Left cardiac atrium (tissue), 4 donors: Measurements from ENCODE around the gene NCBP3. TPM values are rescaled to one million over a fixed set of nuclear protein-coding genes. Genes with fewer than 3 reads are reported as not detected.

ENCODE experiments used
- ATAC-seq, 2 donors: fragments of 200-7000 bp; cut with Tn5 transposase; one replicate each; pipeline ENCODE4 v1.9.1; 2020; ENCODE audit warnings: mild to moderate bottlenecking in 2 of 2, moderate library complexity in 2 of 2
- DNase-seq: peaks from one replicate; pipeline ENCODE4 v3.0.0-alpha.2; 2020
- intact Hi-C, 2 donors: fragments of 100-400 bp; cut with DNase I; formaldehyde crosslinking; loops; one replicate each; pipeline versions ENCODE4 v1.14.1 to v1.15.1; 2022 to 2023
- total RNA-seq, 2 donors: library from RNA; stranded (reverse); fragmentation: NEBNext Ultra II Directional; extraction: Animal tissue kit (Norgen Biotek cat#: 25700); gene quantifications; one replicate each; pipeline ENCODE4 v1.2.1, GENCODE V29; 2021
- donor health status: DM: no; HTN: yes; CAD: no.
- donor health status: DM: no; HTN: yes; CAD: no; lungs with severe emphysema.
- donor health status: DM: yes; HTN: yes; CAD: no.
- donor health status: Dilated cardiomyopathy.

Gene NCBP3
- total RNA-seq, 2 donors from 2014 or later: 16.3 to 24.4 TPM

GRCh38 chr17:3884188-3884587 is 38.1 kb upstream of the NCBP3 start:
- ATAC-seq: no peak
- intact Hi-C loops: no loop called here
- DNase-seq: no peak

DNA sequence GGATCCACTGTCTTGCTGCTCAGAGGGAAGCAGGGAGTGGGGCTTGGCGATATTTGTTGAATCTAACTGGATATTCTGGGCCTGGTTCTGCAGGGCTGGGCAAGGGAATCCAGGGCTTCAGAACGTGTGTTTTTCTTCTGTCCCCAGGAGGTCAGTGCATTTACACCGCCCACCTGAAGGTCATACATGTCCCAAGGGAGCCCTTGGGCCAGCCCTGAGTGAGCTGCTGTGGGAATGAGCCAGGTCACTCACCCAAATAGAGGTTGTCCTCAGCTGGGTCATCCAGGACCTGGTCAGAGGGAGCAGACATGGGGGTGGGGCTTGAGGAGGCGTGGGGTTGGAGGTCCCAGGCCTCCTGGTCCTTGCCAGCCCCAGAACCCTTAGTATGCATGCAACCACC is 36.2 kb upstream of the NCBP3 start:
- ATAC-seq: no peak
- intact Hi-C loops: no loop called here
- DNase-seq: no peak

DNA sequence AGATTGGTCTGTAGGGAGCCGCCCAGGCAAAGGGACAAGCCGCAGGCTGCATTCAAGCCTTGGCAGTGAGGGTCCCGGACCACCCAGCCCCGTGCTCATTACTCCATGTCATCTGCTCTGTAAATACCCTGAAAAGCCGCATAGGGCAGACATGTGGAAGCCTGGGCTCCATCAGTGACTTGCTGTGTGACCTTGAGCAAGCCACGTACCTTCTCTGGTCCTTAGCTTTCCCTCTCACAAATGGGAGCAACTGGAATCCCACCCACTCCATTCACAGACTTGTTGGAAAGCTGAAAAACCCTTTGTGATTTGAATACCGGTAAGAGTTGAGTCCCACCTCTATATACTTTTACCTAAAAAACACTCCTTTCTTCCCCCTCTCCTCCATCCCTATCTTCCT is 34.9 kb upstream of the NCBP3 start:
- ATAC-seq (no peak), DNase-seq (no peak)
- intact Hi-C loops: no loop called here

DNA sequence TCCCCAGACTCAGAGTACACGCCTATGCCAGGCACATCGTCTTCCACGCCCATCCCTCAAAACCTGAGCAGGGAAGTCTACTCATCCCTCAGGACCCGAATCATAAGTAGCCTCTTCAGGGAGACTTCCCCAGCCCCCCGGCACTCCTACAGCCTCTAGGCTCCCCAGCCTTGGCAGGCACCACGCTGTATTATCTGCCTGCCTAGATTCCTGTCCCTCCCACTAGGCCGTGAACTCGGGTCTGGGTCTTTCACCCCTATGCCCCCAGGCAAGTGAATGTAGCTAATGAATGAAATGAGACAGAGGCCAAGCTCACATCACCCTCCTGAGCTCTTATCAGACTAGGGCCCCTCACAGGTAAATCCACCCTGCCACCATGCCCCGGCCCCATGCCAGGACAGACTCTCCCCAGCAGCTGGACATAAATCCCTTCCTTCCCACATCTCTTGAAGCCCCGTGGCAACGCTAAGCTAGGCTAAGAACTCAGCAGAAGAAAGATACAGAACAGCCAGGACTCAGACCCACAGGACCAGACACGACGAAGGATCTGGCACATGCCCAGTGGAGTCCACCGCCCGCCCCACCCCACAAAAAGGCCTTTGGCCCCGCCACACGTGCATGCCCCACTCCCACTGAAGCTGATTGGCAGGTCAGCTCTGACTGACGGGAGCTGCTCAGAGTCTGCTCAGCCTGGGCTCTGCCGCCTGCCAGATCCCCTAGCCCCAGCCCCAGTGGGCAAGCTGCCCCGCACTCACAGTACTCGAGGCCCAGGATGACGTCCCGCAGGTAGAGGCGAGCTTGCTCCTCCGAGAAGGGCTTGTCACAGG is 33.8 kb upstream of the NCBP3 start:
- intact Hi-C loops: no loop called here
- DNase-seq: no peak
- peak; percentile 19 to 56 for ATAC-seq

GRCh38 chr17:3879186-3879585 is 33.1 kb upstream of the NCBP3 start:
- intact Hi-C loops: no loop called here
- ATAC-seq: peak; percentile 90 to 91
- peak; percentile 67 for DNase-seq

DNA sequence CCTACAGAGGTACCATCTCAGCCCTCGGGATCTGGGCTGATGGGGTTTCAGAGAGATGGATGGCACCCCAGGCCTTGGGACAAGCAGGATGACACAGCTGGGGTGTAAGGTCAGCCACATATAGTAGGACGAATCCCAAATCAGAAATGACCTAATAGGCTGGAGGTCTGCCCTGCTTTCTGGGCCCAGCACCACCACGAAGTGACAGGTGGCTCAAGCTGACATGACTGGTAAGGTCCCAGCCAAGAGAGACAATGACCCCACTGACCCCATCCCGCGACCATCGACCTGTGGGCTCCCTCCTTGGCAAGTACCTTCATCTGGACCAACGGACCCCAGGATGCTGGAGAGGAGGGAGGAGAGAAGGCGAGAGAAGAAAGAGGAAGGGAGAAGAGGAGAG is 31.2 kb upstream of the NCBP3 start:
- intact Hi-C loops: no loop called here
- ATAC-seq: peak in 1 of 2 donors; percentile 32
- no peak for DNase-seq

DNA sequence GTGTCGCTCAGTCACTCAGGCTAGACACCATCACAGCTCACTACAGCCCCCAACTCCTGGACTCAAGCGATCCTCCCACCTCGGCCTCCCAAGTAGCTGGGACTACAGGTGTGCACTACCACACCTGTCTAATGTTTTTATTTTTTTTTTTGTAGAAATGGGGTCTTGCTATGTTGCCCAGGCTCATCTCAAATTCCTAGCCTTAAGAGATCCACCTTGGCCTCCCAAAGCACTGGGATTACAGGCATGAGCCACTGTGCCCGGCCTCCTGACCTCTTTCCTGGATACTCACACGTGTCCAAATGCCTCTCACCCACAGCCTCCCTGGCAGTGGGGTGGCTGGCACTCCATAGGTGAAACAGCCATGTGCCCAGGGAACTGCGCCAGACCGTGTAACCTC is 29.3 kb upstream of the NCBP3 start:
- no peak for ATAC-seq
- intact Hi-C loops: no loop called here
- no peak for DNase-seq

GRCh38 chr17:3873862-3874261 is 27.8 kb upstream of the NCBP3 start:
- DNase-seq: no peak
- no peak for ATAC-seq
- intact Hi-C loops: no loop called here

DNA sequence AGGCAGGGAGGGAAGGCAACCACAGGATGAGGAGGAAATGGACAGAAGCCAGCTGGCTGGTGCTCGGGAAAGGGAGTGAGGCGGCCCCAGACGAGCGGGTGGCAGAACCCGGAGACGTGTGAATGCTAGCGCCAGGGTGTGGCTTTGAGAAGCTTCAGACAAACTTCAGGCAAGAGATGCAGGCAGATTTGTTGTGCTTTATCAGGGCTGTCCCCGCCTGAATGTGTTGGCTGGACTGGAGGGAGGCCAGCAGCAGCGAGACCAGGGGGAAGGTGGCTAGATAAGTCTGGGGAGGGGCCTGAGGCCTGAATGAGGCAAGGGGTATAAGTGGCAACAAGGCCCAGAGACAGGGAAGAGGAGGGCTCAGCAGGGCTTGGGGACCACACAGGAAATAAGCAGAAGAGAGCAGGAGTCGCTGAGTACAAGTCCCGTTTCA is 24.8 kb upstream of the NCBP3 start:
- intact Hi-C loops: no loop called here
- peak; percentile 83 for DNase-seq
- peak; percentile 90 to 92 for ATAC-seq

DNA sequence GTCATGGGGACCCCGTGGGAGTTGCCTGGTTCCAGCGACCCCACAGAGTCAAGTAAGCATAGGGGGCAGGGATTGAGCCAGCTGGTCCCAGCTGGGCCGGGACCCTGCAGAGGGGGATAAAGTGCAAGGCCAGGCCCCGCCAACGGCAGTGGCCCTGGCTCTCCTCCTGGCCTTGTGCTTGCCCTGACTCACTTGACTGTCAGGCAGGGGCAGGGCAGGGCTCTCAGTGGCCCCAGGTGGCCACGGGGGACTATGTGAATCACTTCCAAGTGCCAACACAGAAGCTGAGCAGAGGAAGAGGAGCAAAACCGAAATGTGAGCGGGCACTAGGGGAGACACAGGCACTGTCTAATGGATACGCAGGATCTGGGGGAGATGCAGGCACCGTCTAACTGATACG is 21.6 kb upstream of the NCBP3 start:
- ATAC-seq (no peak), DNase-seq (no peak)
- intact Hi-C loops: loop anchor here (10.0 kb wide), 2 partner anchors 47 to 137 kb away; partner anchors contain the start of gene P2RX1 (in 1 of the 2)

DNA sequence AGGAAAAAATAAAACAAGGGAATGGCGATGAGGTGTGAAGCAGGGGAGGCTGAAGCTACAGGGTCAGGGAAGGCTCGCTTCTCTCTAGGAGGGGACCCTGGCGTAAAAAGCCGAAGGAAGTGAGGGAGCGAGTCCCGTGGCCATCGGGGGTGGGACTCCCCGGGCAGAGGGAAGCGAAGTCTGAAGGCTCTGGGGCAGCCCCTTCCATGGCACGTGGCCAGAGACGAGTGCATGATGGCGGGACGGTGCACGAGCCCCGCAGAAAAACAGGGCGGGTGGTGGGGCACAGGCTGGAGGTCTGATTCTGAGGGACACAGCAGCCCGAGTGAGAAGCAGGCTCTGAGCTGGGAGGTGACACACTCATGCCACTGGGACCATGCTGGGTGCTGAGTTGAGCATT is 21.1 kb upstream of the NCBP3 start:
- intact Hi-C loops: loop anchor here (10.0 kb wide), 2 partner anchors 48 to 138 kb away; partner anchors contain the start of gene P2RX1 (in 1 of the 2)

DNA sequence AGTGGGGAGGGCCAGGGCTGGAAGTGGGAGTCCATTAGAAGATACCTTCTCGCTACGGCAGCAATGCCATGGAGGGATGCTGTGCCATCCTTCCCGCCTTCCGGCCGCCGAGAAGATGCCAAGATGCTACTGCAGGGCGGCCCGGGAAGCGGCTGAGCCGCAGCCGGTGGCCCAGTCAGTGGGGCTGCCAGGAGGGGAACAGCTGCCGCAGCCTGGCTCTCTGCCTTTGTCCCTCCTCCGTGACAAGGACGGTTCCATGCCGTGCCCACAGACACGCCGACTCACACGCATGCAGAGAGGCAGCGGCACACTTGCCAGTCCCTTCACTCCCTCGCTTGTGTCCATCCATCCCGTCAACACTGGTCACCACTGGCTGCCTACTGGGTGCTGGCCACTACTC is 20.2 kb upstream of the NCBP3 start:
- ATAC-seq (no peak), DNase-seq (no peak)
- intact Hi-C loops: loop anchor here (10.0 kb wide), 2 partner anchors 49 to 139 kb away; partner anchors contain the start of gene P2RX1 (in 1 of the 2)

More for the DNA sequence above, 21.1 kb upstream of the NCBP3 start:
- no peak for DNase-seq
- ATAC-seq: no peak

DNA sequence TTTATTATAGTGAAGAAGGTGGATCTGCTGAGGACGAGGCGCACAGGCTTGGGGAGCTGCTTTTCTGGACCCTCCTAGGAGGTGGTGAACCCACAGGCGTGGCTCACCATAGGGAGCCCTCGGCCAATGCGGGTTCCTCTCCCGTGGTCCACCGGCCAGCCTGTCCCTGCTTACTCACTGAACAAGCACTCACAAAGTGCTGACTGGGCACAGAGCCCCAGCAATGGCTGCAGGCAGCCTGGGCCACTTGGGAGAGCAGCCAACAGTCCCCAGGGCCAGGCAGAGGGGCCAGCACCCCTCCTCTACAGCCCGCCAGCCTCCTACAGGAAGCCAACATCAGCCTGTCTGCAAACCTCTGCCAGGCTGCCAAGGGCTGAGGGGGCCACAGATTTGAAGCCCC is 19.1 kb upstream of the NCBP3 start:
- ATAC-seq: peak in 1 of 2 donors; percentile 56
- intact Hi-C loops: loop anchor here (10.0 kb wide), 2 partner anchors 50 to 140 kb away; partner anchors contain the start of gene P2RX1 (in 1 of the 2)
- DNase-seq: peak; percentile 65

GRCh38 chr17:3864534-3864933 is 18.5 kb upstream of the NCBP3 start:
- intact Hi-C loops: loop anchor here (5.0 to 10.0 kb wide), 3 partner anchors 48 to 140 kb away; partner anchors contain the start of gene P2RX1 (in 1 of the 2)
- no peak for DNase-seq

GRCh38 chr17:3861761-3862681 is 16.0 kb upstream of the NCBP3 start:
- DNase-seq: peak; percentile 7
- ATAC-seq: no peak
- intact Hi-C loops: loop anchor here (5.0 to 10.0 kb wide), 3 partner anchors 50 to 143 kb away; partner anchors contain the start of gene P2RX1 (in 1 of the 2)

More at GRCh38 chr17:3864534-3864933, 18.5 kb upstream of the NCBP3 start:
- ATAC-seq: no peak

GRCh38 chr17:3860939-3861700 is 15.1 kb upstream of the NCBP3 start:
- intact Hi-C loops: loop anchor here (5.0 to 10.0 kb wide), 3 partner anchors 51 to 144 kb away; partner anchors contain the start of gene P2RX1 (in 1 of the 2)
- DNase-seq (no peak), ATAC-seq (no peak)

DNA sequence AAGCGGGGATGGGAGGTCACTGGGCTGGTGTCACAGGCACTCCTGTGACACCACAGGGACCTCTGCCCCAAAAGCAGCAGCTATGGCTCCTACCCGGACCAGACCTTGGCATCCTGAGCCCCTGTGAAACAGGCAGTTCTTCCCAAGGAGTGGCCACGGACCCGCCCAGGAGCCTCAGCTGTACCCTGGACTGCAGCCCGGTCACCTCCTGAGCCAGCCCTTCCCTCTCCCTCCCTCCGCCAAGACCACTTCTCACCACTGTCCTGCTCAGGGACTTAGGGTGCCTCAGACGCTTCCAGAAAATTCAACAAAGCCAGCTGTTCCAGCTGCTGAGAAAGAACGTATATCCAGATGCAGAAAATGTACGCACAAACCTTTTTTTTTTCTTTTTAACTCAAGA is 13.9 kb upstream of the NCBP3 start:
- DNase-seq (no peak), ATAC-seq (no peak)
- intact Hi-C loops: loop anchor here (5.0 to 10.0 kb wide), 3 partner anchors 52 to 145 kb away; partner anchors contain the start of gene P2RX1 (in 1 of the 2)

- no peak for ATAC-seq
- intact Hi-C loops: no loop called here
- no peak for DNase-seq
Measured at GRCh38 chr17:3857261-3858105, 11.4 kb upstream of the NCBP3 start.
